K562 (cell line): ENCODE results near the gene POTEH. TPM values are rescaled to one million over a fixed set of nuclear protein-coding genes. Genes with fewer than 3 reads are reported as not detected.
A peak's percentile ranks its signal among the peaks of the same experiment; 100 is the strongest.
"Not testable (repeated sequence)": the region's sequence is repeated elsewhere in the genome, so short reads cannot be mapped to it uniquely, and the experiment has no call there.

ENCODE experiments used
- ATAC-seq: fragments of 200-7000 bp; cut with Tn5 transposase; 3 replicates; pipeline ENCODE4 v1.9.1; 2020; ENCODE audit warnings: moderate library complexity
- BruUV-seq: library from RNA; stranded (reverse); fragments of 400-500 nt; replicated peaks from 2 replicates; lab custom pipeline; 2021; lab: Mats Ljungman, UMichigan
- CTCF ChIA-PET: fragments of 300-600 bp; formaldehyde crosslinking; extraction: SDS; loops from one replicate; lab custom pipeline; 2021; ENCODE audit warnings: low intra/inter-chr PET ratio; lab: Yijun Ruan, JAX
- POLR2A ChIA-PET: fragments of 300-600, 350-650 bp; sonication (Branson Sonifier 250); formaldehyde crosslinking; extraction: SDS; loops from one replicate; lab custom pipeline; 2021; ENCODE audit warnings: antibody characterized with exemption, inconsistent platforms; lab: Yijun Ruan, JAX
- DNase-seq, 4 experiments: peaks; one replicate each; pipeline versions ENCODE4 v3.0.0 to v3.0.0-alpha.2; 2011 to 2018; ENCODE audit warnings: low spot score in 3 of 4, mixed read lengths in 3 of 4; ENCODE audit errors: extremely low read depth in 1 of 4
- FAIRE-seq: peaks from 2 replicates; lab custom pipeline; 2011; peaks lifted over from hg19 to GRCh38; lab: Jason Lieb, UNC
- H2AFZ ChIP-seq: 2 replicates; pipeline ENCODE4 v1.6.0; 2011; ENCODE audit warnings: low read depth, low read length, control low read depth, inconsistent platforms
- H3K27ac ChIP-seq: fragments of 200-600 bp; 3 replicates; pipeline ENCODE4 v1.8.0; 2011; ENCODE audit warnings: low read depth, mild to moderate bottlenecking, control low read depth, inconsistent platforms, low read length, moderate library complexity, mixed read lengths; ENCODE audit errors: extremely low read depth
- H3K27me3 ChIP-seq, 2 experiments: fragments of 300-600 bp in 1 of 2; 2 replicates in 1 of 2; 3 replicates in 1 of 2; pipeline versions ENCODE4 v1.6.0 to v1.8.0; 2011; ENCODE audit warnings: inconsistent platforms in 2 of 2, low read length in 2 of 2, mild to moderate bottlenecking in 1 of 2, mixed read lengths in 1 of 2, moderate library complexity in 1 of 2; ENCODE audit not compliant: control insufficient read depth in 2 of 2, insufficient read depth in 2 of 2
- H3K36me3 ChIP-seq: fragments of 300-600 bp; 3 replicates; pipeline ENCODE4 v1.8.0; 2011; ENCODE audit warnings: mild to moderate bottlenecking, low read length, inconsistent platforms; ENCODE audit not compliant: control insufficient read depth, insufficient read depth
- H3K4me1 ChIP-seq, 2 experiments: fragments of 200-600 bp in 1 of 2; replicated peaks in 1 of 2; 2 replicates in 1 of 2; 3 replicates in 1 of 2; pipeline versions ENCODE4 v1.5.1 to v1.8.0; 2011; ENCODE audit warnings: inconsistent platforms in 2 of 2, low read length in 2 of 2, mild to moderate bottlenecking in 1 of 2, mixed read lengths in 1 of 2, moderate library complexity in 1 of 2; ENCODE audit not compliant: control insufficient read depth in 2 of 2, insufficient read depth in 2 of 2
- H3K4me2 ChIP-seq: 2 replicates; pipeline ENCODE4 v1.6.1; 2011; ENCODE audit warnings: low read length, control low read depth, inconsistent platforms, mixed read lengths; ENCODE audit not compliant: insufficient read depth
- H3K4me3 ChIP-seq: fragments of 200-600 bp; sonication (generic), shearing (Covaris generic); 2 replicates; pipeline ENCODE4 v1.5.1; 2016; ENCODE audit warnings: control low read depth, inconsistent platforms
- H3K79me2 ChIP-seq: fragments of 200-600 bp; 3 replicates; pipeline ENCODE4 v1.8.0; 2011; ENCODE audit warnings: low read length, inconsistent platforms; ENCODE audit not compliant: control insufficient read depth, insufficient read depth
- H3K9ac ChIP-seq, 2 experiments: 2 replicates each; pipeline versions ENCODE4 v1.6.0 to v1.6.1; 2011; ENCODE audit warnings: low read depth in 2 of 2, low read length in 2 of 2, control low read depth in 1 of 2, inconsistent platforms in 1 of 2, mild to moderate bottlenecking in 1 of 2, mixed read lengths in 1 of 2; ENCODE audit not compliant: insufficient read depth in 1 of 2
- H3K9me1 ChIP-seq: one replicate; pipeline ENCODE4 v1.6.0; 2011; ENCODE audit warnings: inconsistent platforms, mild to moderate bottlenecking, low read length, moderate library complexity; ENCODE audit not compliant: control insufficient read depth, insufficient read depth
- H3K9me3 ChIP-seq: replicated peaks from 2 replicates; pipeline ENCODE4 v1.5.1; 2011; ENCODE audit warnings: low read depth, low read length, inconsistent platforms; ENCODE audit not compliant: control insufficient read depth, insufficient read depth
- H4K20me1 ChIP-seq: replicated peaks from 2 replicates; pipeline ENCODE4 v1.6.1; 2011; ENCODE audit warnings: low read length, inconsistent platforms, mixed read lengths; ENCODE audit not compliant: control insufficient read depth, insufficient read depth
- CTCF ChIP-seq, 3 experiments: IDR thresholded peaks in 2 of 3; conservative IDR thresholded peaks in 1 of 3; 2 replicates each; pipeline ENCODE4 v1.5.1; 2011 to 2012; ENCODE audit warnings: low read length in 3 of 3, mild to moderate bottlenecking in 3 of 3, control low read depth in 2 of 3, improper control_type of control experiment in 1 of 3, inconsistent platforms in 1 of 3, low read depth in 1 of 3, mixed read lengths in 1 of 3, moderate library complexity in 1 of 3; ENCODE audit not compliant: insufficient read depth in 2 of 3
- WGBS: fragments of 100-300 bp; shearing (Covaris generic); methylation state at CpG from one replicate; pipeline ENCODE4 v1.1.6; 2016; ENCODE audit warnings: low coverage, mixed read lengths; ENCODE audit not compliant: insufficient coverage; ENCODE audit errors: missing lambda C conversion rate; 5-methylcytosine and 5-hydroxymethylcytosine counted together
- in situ Hi-C: fragments of 300-500 bp; cut with MboI; formaldehyde crosslinking; loops from 4 replicates; pipeline ENCODE4 v1.15.0; 2018; ENCODE audit warnings: inconsistent platforms, mixed read lengths
- intact Hi-C: fragments of 100-400 bp; cut with micrococcal nuclease; formaldehyde crosslinking; loops from 2 replicates; pipeline ENCODE4 v1.14.2; 2022
- polyA plus RNA-seq, 8 experiments: library from polyadenylated mRNA; depleted of rRNA in 4 of 8; stranded (reverse) in 5 of 8; unstranded in 3 of 8; fragments of >200 nt; fragmentation: Nextera tagmentation in 2 of 8; fragmentation: Illumina TruSeq in 1 of 8; extraction: Ambion mirVana in 2 of 8; extraction: Trizol in 1 of 8; gene quantifications; 2 replicates each; pipeline versions ENCODE4 v1.2.1 to v1.2.3, GENCODE V29; 2011 to 2014; ENCODE audit warnings: inconsistent platforms in 1 of 8, missing spikeins in 1 of 8
- total RNA-seq, 7 experiments: library from RNA; depleted of rRNA in 6 of 7; stranded (reverse); fragments of >200 nt in 6 of 7; fragmentation: Illumina TruSeq in 2 of 7; extraction: Trizol in 2 of 7; gene quantifications; 2 replicates each; pipeline versions ENCODE4 v1.2.1 to v1.2.3, GENCODE V29; 2011 to 2021; ENCODE audit warnings: low replicate concordance in 1 of 7

The POTEH gene
- total and polyA plus RNA-seq, 9 of the 15 experiments (the other 6 are each of a cell fraction or from before 2014, with no cell fraction given): not detected

GRCh38 chr22:15749181-15749970, 59.5 kb downstream of the POTEH start:
- intact Hi-C loops, H2AFZ ChIP-seq, H3K79me2 ChIP-seq, H4K20me1 ChIP-seq, in situ Hi-C loops, H3K9me3 ChIP-seq, H3K4me3 ChIP-seq, H3K9ac ChIP-seq, BruUV-seq, H3K4me2 ChIP-seq, H3K9me1 ChIP-seq, POLR2A ChIA-PET, CTCF ChIA-PET, FAIRE-seq, H3K36me3 ChIP-seq, H3K4me1 ChIP-seq, H3K27me3 ChIP-seq, H3K27ac ChIP-seq, DNase-seq: not testable (repeated sequence)
- 3% methylated on average over 29 of the region's 41 CpGs for WGBS
- peak in 1 of 3 experiments; percentile 29; a peak in 1 of 6 replicates for TF ChIP-seq CTCF (IDR thresholded peaks at IDR 0.05 in 2 of 3, conservative IDR thresholded peaks at IDR 0.05 in 1 of 3; ENCODE audit: insufficient read depth in 2 of 3, low read depth in 1 of 3, low read length in 3 of 3)
- ATAC-seq: peak; percentile 70

- FAIRE-seq, H3K9me1 ChIP-seq, H3K79me2 ChIP-seq, H3K27ac ChIP-seq, H3K4me3 ChIP-seq, CTCF ChIA-PET, DNase-seq, POLR2A ChIA-PET, H3K4me2 ChIP-seq, H2AFZ ChIP-seq, H3K27me3 ChIP-seq, H4K20me1 ChIP-seq, H3K4me1 ChIP-seq, H3K9ac ChIP-seq, BruUV-seq, ATAC-seq, H3K9me3 ChIP-seq, intact Hi-C loops, in situ Hi-C loops, H3K36me3 ChIP-seq: not testable (repeated sequence)
- 4% methylated on average over 6 of the region's 28 CpGs for whole genome bisulfite sequencing
These were observed 69.7 kb downstream of the POTEH start for GRCh38 chr22:15759443-15760097.

GRCh38 chr22:15760388-15761150, 70.7 kb downstream of the POTEH start:
- intact Hi-C loops: not testable (repeated sequence)

More at GRCh38 chr22:15760388-15761150, 70.7 kb downstream of the POTEH start:
- H4K20me1 ChIP-seq, POLR2A ChIA-PET, H3K27me3 ChIP-seq, H3K9me1 ChIP-seq, H3K4me2 ChIP-seq, H3K4me1 ChIP-seq, H3K9ac ChIP-seq, CTCF ChIA-PET, ATAC-seq, H3K79me2 ChIP-seq, FAIRE-seq, BruUV-seq, H3K27ac ChIP-seq, H3K4me3 ChIP-seq, in situ Hi-C loops, DNase-seq, H3K9me3 ChIP-seq, H3K36me3 ChIP-seq, H2AFZ ChIP-seq: not testable (repeated sequence)
- WGBS: 0% methylated on average over 8 of the region's 44 CpGs
